ENCODE results near the gene OSBP.

Gene OSBP

DNA sequence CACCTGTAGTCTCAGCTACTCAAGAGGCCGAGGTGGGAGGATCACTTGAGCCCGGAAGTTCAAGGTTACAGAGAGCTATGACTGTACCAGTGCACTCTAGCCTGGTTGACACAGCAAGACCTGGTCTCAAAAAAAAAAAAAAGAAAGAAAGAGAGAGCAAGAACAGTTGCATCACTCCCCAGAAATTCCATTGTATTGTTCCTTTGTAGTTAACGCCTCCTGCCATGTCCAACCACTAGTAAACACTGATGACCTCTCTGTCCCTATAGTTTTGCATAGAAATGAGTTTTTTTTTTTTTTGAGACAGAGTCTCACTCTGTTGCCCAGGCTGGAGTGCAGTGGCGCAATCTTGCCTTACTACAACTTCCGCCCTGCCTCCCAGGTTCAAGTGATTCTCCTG, 42.5 kb upstream of the OSBP start:
- Histone ChIP-seq H4K20me1 (ENCODE audit: insufficient read depth, low read length) (peaks cover 14% of the 10 kb centered on the region; the same call in 1 of the 2 replicates), H3K4me2 (ENCODE audit: insufficient read depth, low read length) (no peak overlapping the region), H3K27ac (ENCODE audit: low read length) (no peak overlapping the region), H3K9ac (ENCODE audit: low read depth, low read length) (no peak overlapping the region), H3K9me3 (ENCODE audit: insufficient read depth, low read length, severe bottlenecking) (no peaks in the 10 kb centered on the region), H3K4me3 (ENCODE audit: low read depth in 1 of 2, low read length in 2 of 2) (no peak overlapping the region), H2AFZ (ENCODE audit: low read depth, low read length) (no peak overlapping the region), H3K79me2 (ENCODE audit: insufficient read depth, low read length) (peaks cover 33% of the 10 kb centered on the region), H3K27me3 (ENCODE audit: insufficient read depth, low read length, poor library complexity) (no peaks in the 10 kb centered on the region), H3K36me3 (ENCODE audit: insufficient read depth, low read length) (peaks cover 100% of the 10 kb centered on the region), H3K4me1 (ENCODE audit: insufficient read depth, low read length) (peaks cover 7% of the 10 kb centered on the region; the same call in 1 of the 2 replicates)
- TF ChIP-seq EZH2 (IDR thresholded peaks at IDR 0.05; ENCODE audit: borderline replicate concordance, low read depth, low read length, severe bottlenecking): no peak
- TF ChIP-seq, protein P1, sequence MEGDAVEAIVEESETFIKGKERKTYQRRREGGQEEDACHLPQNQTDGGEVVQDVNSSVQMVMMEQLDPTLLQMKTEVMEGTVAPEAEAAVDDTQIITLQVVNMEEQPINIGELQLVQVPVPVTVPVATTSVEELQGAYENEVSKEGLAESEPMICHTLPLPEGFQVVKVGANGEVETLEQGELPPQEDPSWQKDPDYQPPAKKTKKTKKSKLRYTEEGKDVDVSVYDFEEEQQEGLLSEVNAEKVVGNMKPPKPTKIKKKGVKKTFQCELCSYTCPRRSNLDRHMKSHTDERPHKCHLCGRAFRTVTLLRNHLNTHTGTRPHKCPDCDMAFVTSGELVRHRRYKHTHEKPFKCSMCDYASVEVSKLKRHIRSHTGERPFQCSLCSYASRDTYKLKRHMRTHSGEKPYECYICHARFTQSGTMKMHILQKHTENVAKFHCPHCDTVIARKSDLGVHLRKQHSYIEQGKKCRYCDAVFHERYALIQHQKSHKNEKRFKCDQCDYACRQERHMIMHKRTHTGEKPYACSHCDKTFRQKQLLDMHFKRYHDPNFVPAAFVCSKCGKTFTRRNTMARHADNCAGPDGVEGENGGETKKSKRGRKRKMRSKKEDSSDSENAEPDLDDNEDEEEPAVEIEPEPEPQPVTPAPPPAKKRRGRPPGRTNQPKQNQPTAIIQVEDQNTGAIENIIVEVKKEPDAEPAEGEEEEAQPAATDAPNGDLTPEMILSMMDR (IDR thresholded peaks at IDR 0.05; ENCODE audit: borderline replicate concordance, extremely low read depth, low read length, poor library complexity, severe bottlenecking): no peak
- ATAC-seq (ENCODE audit: insufficient read depth, low read depth) (no peak), DNase-seq (no peak)

DNA sequence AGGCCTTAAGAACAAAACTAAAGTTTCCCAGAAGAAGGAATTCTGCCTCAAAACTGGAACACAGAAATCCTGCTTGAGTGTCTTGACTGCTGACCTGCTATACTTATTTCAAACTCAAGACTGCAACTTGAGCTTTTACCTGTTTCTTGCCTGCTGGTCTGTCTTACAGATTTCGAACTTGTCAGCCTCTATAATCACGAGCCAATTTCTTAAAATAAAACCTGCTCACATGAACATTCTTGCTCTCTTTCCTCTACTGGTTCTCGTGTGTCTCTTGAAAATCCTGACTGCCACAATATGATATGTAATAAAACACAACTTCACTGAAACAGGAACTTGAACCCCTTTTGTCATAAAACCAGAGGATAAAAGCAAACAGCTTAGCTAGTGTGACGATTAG, 39.3 kb upstream of the OSBP start:
- Histone ChIP-seq H3K36me3 (ENCODE audit: insufficient read depth, low read length) (peaks cover 99% of the 10 kb centered on the region), H3K9ac (ENCODE audit: low read depth, low read length) (no peak overlapping the region), H4K20me1 (ENCODE audit: insufficient read depth, low read length) (no peaks in the 10 kb centered on the region), H3K27ac (ENCODE audit: low read length) (no peak overlapping the region), H3K27me3 (ENCODE audit: insufficient read depth, low read length, poor library complexity) (no peaks in the 10 kb centered on the region), H3K4me3 (ENCODE audit: low read depth in 1 of 2, low read length in 2 of 2) (no peak overlapping the region), H3K4me2 (ENCODE audit: insufficient read depth, low read length) (no peak overlapping the region), H2AFZ (ENCODE audit: low read depth, low read length) (no peak overlapping the region), H3K9me3 (ENCODE audit: insufficient read depth, low read length, severe bottlenecking) (no peaks in the 10 kb centered on the region), H3K79me2 (ENCODE audit: insufficient read depth, low read length) (peaks cover 3% of the 10 kb centered on the region; the same call in 1 of the 2 replicates), H3K4me1 (ENCODE audit: insufficient read depth, low read length) (no peaks in the 10 kb centered on the region)
- TF ChIP-seq, protein P1 (IDR thresholded peaks at IDR 0.05; ENCODE audit: borderline replicate concordance, extremely low read depth, low read length, poor library complexity, severe bottlenecking): no peak
- no peak for TF ChIP-seq EZH2 (IDR thresholded peaks at IDR 0.05; ENCODE audit: borderline replicate concordance, low read depth, low read length, severe bottlenecking)
- no peak for DNase-seq
- no peak for ATAC-seq (ENCODE audit: insufficient read depth, low read depth)

DNA sequence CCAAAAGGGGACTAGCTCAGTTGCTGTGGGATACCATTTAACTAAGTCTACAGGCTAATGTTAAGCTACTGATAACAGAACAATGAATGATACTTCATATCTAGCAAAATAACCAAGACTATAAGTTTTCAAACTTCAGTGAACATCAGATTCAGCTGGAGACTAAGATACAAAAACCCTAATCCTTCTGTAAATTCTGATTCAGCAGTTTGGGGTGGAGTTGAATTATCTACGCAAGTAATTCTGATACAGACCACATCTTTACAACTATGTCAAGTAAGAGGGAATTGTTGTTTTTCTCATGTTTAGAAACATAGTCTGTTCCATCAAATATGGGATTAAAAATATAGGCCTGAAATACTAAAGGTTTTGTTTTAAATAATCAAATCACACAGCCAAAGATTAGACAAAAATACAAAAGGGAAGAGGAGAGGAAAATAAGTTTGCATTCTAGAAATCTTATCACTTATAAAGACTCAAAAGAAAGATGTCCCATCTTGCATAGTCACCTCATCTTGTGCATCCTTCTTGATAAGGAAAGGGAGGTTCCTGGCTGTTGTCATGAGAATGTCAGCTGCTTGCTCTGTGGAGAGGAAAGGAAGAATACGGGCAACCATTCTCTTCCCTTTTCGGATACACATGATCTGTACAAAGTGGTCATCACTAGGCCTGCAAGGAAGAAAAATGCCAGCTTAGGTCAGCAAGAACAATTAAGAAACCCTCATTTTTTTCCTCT, 31.8 kb upstream of the OSBP start:
- H3K4me1 ChIP-seq (ENCODE audit: insufficient read depth, low read length): no peaks in the 10 kb centered on the region
- H3K79me2 ChIP-seq (ENCODE audit: insufficient read depth, low read length): no peaks in the 10 kb centered on the region
- no peak for ATAC-seq (ENCODE audit: insufficient read depth, low read depth)
- no peak overlapping the region for H2AFZ ChIP-seq (ENCODE audit: low read depth, low read length)
- H3K27me3 ChIP-seq (ENCODE audit: insufficient read depth, low read length, poor library complexity): no peaks in the 10 kb centered on the region
- H3K27ac ChIP-seq (ENCODE audit: low read length): no peak overlapping the region
- no peaks in the 10 kb centered on the region for H4K20me1 ChIP-seq (ENCODE audit: insufficient read depth, low read length)
- no peak for DNase-seq
- TF ChIP-seq EZH2 (IDR thresholded peaks at IDR 0.05; ENCODE audit: borderline replicate concordance, low read depth, low read length, severe bottlenecking): no peak
- TF ChIP-seq, protein P1 (IDR thresholded peaks at IDR 0.05; ENCODE audit: borderline replicate concordance, extremely low read depth, low read length, poor library complexity, severe bottlenecking): no peak
- no peak overlapping the region for H3K4me3 ChIP-seq (ENCODE audit: low read depth in 1 of 2, low read length in 2 of 2)
- H3K9ac ChIP-seq (ENCODE audit: low read depth, low read length): no peak overlapping the region
- no peak overlapping the region for H3K4me2 ChIP-seq (ENCODE audit: insufficient read depth, low read length)
- H3K36me3 ChIP-seq (ENCODE audit: insufficient read depth, low read length): peaks cover 93% of the 10 kb centered on the region
- no peaks in the 10 kb centered on the region for H3K9me3 ChIP-seq (ENCODE audit: insufficient read depth, low read length, severe bottlenecking)

Data from DND-41 (cell line).